Upper lobe of left lung (tissue), 6 donors: Measurements from ENCODE around the gene MIGA2. TPM values are rescaled to one million over a fixed set of nuclear protein-coding genes. Genes with fewer than 3 reads are reported as not detected.

ENCODE experiments used
- ATAC-seq, 2 donors: fragments of 200-7000 bp; cut with Tn5 transposase; one replicate each; pipeline ENCODE4 v1.9.1; 2022; ENCODE audit warnings: mild to moderate bottlenecking in 2 of 2, moderate library complexity in 2 of 2; ENCODE audit not compliant: low FRiP score in 2 of 2
- DNase-seq, 2 donors: peaks; one replicate each; pipeline ENCODE4 v3.0.0-alpha.2; 2019 to 2020
- H3K27ac ChIP-seq, 4 donors: fragments of 200-600 bp; sonication (generic); one replicate each; pipeline ENCODE4 v1.5.1; 2016 to 2019
- H3K27me3 ChIP-seq, 4 donors: fragments of 200-600 bp; sonication (generic); one replicate each; pipeline ENCODE4 v1.5.1; 2017 to 2019
- H3K36me3 ChIP-seq, 4 donors: fragments of 200-600 bp; sonication (generic); one replicate each; pipeline ENCODE4 v1.5.1; 2016 to 2019
- H3K4me1 ChIP-seq, 4 donors: fragments of 200-600 bp; sonication (generic); one replicate each; pipeline ENCODE4 v1.5.1; 2018 to 2019
- H3K4me3 ChIP-seq, 4 donors: fragments of 200-600 bp; sonication (generic); one replicate each; pipeline ENCODE4 v1.5.1; 2017 to 2019; ENCODE audit warnings: mild to moderate bottlenecking in 2 of 4, moderate library complexity in 1 of 4
- H3K9me3 ChIP-seq, 4 donors: fragments of 200-600 bp; sonication (generic); one replicate each; pipeline ENCODE4 v1.5.1; 2018 to 2019
- EP300 ChIP-seq, 4 donors: sonication (generic); formaldehyde crosslinking; IDR thresholded peaks; one replicate each; pipeline ENCODE4 v1.5.1; 2017; ENCODE audit warnings: antibody characterized with exemption in 4 of 4, control low read depth in 2 of 4
- POLR2A ChIP-seq, 4 donors: fragments of 450-650 bp; IDR thresholded peaks; one replicate each; pipeline ENCODE4 v1.5.1; 2016 to 2017; ENCODE audit warnings: antibody characterized with exemption in 4 of 4, mild to moderate bottlenecking in 2 of 4
- POLR2AphosphoS5 ChIP-seq, 2 donors: sonication (generic); formaldehyde crosslinking; IDR thresholded peaks; one replicate each; pipeline ENCODE4 v1.5.1; 2017; ENCODE audit warnings: antibody characterized with exemption in 2 of 2
- WGBS, 2 donors: methylation state at CpG; one replicate each; pipeline ENCODE4 v1.1.5; 2017 to 2018; 5-methylcytosine and 5-hydroxymethylcytosine counted together
- total RNA-seq, 6 donors: library from RNA; depleted of rRNA in 4 of 6; stranded (reverse); fragments of >200 nt in 4 of 6; gene quantifications; one replicate each; pipeline versions ENCODE4 v1.1.0 to v1.2.1, GENCODE V29; 2016 to 2021
- TF ChIP-seq, protein P1 (sequence below), 6 experiments: fragments of 450-650 bp in 4 of 6; fragments of 200-600 bp in 2 of 6; sonication (generic) in 2 of 6; IDR thresholded peaks; one replicate each; pipeline ENCODE4 v1.5.1; 2016 to 2019; ENCODE audit warnings: antibody characterized with exemption in 6 of 6
- donor health status: DM: no; HTN: no; CAD: no; lungs with moderate emphysema.
- donor health status: DM: no; HTN: yes; CAD: no; lungs with severe emphysema.

MIGA2 gene
- total RNA-seq, 6 donors from 2014 or later = 18.6 to 95.3 (median 28.6) TPM

GRCh38 chr9:129052592-129052991 lies 16.2 kb downstream of the MIGA2 start:
- H3K4me1 ChIP-seq = no peaks in the 10 kb centered on the region
- ATAC-seq = peak; percentile 58 to 92
- no peaks in the 10 kb centered on the region for H3K9me3 ChIP-seq
- H3K36me3 ChIP-seq = peaks cover 21 to 83% (median 43%) of the 10 kb centered on the region in 4 donors
- TF ChIP-seq EP300 (IDR thresholded peaks at IDR 0.05) (no peak), POLR2AphosphoS5 (IDR thresholded peaks at IDR 0.05) (peak in 1 of 2 donors; percentile 37)
- H3K27ac ChIP-seq = no peak overlapping the region
- 73 to 74% methylated on average over 8 of the region's 8 CpGs for WGBS, 2 donors
- H3K27me3 ChIP-seq = no peaks in the 10 kb centered on the region
- DNase-seq = peak in 1 of 2 donors; percentile 86
- no peak overlapping the region for H3K4me3 ChIP-seq

- no peaks in the 10 kb centered on the region for H3K27me3 ChIP-seq
- WGBS, 2 donors = 81 to 93% methylated on average over 6 of the region's 6 CpGs
- H3K36me3 ChIP-seq = peaks cover 20 to 79% (median 39%) of the 10 kb centered on the region in 4 donors
- no peak for TF ChIP-seq EP300 (IDR thresholded peaks at IDR 0.05)
- TF ChIP-seq, protein P1, sequence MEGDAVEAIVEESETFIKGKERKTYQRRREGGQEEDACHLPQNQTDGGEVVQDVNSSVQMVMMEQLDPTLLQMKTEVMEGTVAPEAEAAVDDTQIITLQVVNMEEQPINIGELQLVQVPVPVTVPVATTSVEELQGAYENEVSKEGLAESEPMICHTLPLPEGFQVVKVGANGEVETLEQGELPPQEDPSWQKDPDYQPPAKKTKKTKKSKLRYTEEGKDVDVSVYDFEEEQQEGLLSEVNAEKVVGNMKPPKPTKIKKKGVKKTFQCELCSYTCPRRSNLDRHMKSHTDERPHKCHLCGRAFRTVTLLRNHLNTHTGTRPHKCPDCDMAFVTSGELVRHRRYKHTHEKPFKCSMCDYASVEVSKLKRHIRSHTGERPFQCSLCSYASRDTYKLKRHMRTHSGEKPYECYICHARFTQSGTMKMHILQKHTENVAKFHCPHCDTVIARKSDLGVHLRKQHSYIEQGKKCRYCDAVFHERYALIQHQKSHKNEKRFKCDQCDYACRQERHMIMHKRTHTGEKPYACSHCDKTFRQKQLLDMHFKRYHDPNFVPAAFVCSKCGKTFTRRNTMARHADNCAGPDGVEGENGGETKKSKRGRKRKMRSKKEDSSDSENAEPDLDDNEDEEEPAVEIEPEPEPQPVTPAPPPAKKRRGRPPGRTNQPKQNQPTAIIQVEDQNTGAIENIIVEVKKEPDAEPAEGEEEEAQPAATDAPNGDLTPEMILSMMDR (IDR thresholded peaks at IDR 0.05) = no peak
- no peak for TF ChIP-seq POLR2A (IDR thresholded peaks at IDR 0.05)
- DNase-seq (no peak), ATAC-seq (no peak)
- H3K9me3 ChIP-seq = no peaks in the 10 kb centered on the region
- H3K27ac ChIP-seq = peak overlapping the region in 1 of 4 donors; percentile 10
- H3K4me1 ChIP-seq = no peaks in the 10 kb centered on the region
- H3K4me3 ChIP-seq = no peak overlapping the region
These were observed 16.6 kb downstream of the MIGA2 start for GRCh38 chr9:129053020-129053419.

DNA sequence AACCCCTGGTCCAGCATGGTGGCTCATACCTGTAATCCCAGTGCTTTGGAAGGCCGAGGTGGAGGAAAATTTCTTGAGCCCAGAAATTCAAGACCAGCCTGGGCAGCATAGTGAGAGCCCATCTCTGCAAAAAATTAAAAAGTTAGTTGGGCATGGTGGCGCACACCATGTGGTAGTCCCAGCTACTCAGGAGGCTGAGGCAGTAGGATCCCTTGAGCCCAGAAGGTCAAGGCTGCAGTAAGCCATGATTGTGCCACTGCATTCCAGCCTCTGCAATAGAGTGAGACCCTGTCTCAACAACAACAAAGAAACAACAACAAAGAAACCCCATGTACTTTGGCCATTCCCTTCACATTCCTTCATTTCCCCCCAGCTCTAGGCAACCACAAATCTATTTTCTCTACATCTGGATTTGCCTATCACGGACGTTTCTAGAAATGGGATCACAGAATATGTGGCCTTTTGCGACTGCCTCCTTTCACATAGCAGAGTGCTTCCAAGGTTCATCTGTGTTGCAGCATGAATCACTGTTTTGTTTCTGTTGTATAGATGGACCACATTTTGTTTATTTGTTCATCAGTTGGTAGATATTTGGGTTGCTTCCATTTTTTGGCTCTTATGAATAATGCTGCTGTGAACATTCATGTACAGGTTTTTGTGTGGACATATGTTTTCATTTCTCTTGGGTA lies 17.9 kb downstream of the MIGA2 start:
- Histone ChIP-seq H3K4me3 (no peak overlapping the region), H3K4me1 (no peaks in the 10 kb centered on the region), H3K27me3 (no peaks in the 10 kb centered on the region), H3K9me3 (no peaks in the 10 kb centered on the region), H3K36me3 (peaks cover 13 to 75% (median 31%) of the 10 kb centered on the region in 4 donors), H3K27ac (no peak overlapping the region)
- WGBS, 2 donors = 89 to 96% methylated on average over 5 of the region's 5 CpGs
- DNase-seq (no peak), ATAC-seq (no peak)
- TF ChIP-seq, protein P1 (IDR thresholded peaks at IDR 0.05) = no peak
- TF ChIP-seq POLR2A (IDR thresholded peaks at IDR 0.05) = no peak
- TF ChIP-seq EP300 (IDR thresholded peaks at IDR 0.05) = no peak
- no peak for TF ChIP-seq POLR2AphosphoS5 (IDR thresholded peaks at IDR 0.05)

GRCh38 chr9:129058965-129059795 lies 22.8 kb downstream of the MIGA2 start:
- DNase-seq = no peak
- 87 to 89% methylated on average over 15 to 21 of the region's 21 CpGs for WGBS, 2 donors
- Histone ChIP-seq H3K36me3 (peaks cover 10 to 80% (median 52%) of the 10 kb centered on the region in 4 donors), H3K9me3 (no peaks in the 10 kb centered on the region), H3K4me1 (no peaks in the 10 kb centered on the region), H3K27ac (no peak overlapping the region), H3K4me3 (no peak overlapping the region), H3K27me3 (no peaks in the 10 kb centered on the region)
- ATAC-seq = peak in 1 of 2 donors; percentile 21
- TF ChIP-seq, protein P1 (IDR thresholded peaks at IDR 0.05) = no peak
- TF ChIP-seq POLR2AphosphoS5 (IDR thresholded peaks at IDR 0.05) = no peak
- TF ChIP-seq POLR2A (IDR thresholded peaks at IDR 0.05) = no peak
- TF ChIP-seq EP300 (IDR thresholded peaks at IDR 0.05) = no peak
